GM18520 (cell line): Measurements from ENCODE around the gene TLX2.
A peak's percentile ranks its signal among the peaks of the same experiment; 100 is the strongest.

Experiments
- ATAC-seq: cut with Tn5 transposase; IDR thresholded peaks from one replicate; pipeline ENCODE4 v1.9.1; 2021; ENCODE audit not compliant: unreplicated experiment

Gene TLX2

DNA sequence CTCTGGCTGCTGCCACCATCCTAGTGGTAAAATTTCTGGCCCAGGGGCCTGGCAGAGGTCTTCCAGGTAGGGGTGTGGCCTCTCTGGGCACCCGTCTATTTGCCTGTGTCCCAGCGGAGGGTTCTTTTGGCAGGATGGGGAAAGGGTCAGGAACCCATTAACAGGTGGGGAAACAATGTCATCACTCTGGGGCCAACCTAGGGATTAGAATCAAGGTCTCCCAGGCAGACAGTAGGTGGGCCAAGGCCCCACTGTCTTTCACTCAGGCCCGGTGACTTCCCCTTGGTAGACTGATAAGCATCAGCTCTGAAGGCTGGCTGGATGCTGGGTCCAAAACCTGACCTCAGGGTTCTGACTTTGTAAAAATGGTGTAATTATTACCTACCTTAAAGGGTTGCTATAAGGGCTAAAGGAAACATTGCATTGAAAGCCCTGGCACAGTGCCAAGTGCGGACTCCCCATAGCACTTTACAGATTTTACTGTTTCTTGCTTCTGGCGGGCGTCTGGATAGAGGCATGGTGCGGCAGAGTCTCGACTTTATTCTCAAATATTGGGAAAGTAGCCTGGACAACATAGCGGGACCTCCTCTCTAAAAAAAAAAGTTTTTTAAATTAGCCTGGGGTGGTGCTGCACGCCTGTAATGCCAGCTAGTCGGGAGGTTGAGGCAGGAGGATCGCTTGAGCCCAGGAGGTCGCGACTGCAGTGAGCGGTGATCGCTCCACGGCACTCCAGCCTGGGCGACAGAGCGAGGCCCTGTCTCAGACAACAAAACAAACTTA, 17.1 kb upstream of the TLX2 start:
- no peak for ATAC-seq

DNA sequence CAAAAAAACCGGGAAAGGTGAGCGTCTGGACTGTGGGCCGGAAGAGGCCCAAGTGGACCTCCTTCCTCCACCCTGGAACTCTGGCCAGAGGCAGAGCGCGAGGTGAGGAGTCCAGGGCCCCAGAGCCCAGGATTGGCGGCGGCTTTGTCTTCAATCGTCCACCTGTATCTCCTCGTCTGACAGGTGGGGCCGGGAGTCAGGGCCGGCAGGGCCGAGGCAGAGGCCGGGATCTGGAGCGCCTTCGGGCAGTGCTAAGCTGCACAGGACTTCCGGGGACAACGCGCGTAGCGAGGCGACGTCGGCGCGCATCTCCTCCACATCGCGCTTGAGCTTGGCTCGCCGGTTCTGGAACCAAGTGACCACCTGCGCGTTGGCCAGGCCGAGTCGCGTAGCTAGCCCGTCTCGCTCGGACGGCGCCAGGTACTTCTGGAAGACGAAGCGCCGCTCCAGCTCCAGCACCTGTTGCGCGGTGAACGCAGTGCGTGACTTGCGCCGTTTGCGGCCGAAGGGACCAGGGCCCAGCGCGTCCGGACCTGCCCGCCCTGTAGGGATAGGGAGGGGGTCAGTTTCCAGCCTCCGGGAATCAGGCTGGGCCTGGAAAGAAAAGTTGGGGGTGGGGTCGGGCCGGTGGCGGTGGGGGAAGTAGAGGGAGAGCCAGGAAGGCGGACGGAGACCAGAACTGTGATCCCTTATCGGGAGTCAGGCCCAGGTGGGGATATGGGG, 16.3 kb upstream of the TLX2 start:
- ATAC-seq = no peak

DNA sequence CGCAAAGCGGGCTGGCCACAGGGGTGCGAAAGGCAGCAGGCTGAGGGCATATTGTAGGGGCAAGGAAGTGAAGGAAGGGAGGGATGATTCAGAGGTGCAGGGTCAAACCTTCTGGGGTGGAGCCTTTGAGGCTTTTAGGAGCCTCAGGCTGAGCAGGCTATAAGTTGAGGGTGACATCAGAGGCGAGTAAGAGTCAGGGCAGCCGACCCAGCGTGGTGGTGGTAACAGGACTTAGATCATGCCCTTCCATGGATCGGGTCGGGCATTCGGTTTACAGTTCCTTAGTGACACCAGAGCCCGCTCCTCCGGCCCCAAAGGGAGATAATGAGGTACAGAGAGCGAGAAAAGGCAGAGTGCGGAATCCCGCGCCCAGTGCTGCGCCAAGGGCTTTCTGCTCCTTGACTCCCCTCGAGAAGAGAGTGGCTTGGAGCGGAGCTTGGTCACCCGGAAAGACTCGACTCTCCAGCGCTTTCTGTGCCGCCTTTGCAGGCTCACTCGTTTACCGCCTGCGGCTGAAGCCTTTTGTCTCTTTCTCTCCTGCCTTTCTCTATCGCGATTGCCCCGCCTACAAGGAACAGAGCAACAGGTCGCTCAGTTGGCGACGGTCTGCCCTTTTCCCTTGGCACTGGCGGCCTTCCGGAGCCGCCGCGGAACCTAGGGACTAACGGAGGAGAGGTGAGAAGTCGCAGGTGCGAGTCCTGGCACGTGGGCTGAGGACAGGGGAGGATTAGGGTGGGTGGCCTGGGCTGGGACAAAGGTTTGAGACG, 15.6 kb upstream of the TLX2 start:
- no peak for ATAC-seq

DNA sequence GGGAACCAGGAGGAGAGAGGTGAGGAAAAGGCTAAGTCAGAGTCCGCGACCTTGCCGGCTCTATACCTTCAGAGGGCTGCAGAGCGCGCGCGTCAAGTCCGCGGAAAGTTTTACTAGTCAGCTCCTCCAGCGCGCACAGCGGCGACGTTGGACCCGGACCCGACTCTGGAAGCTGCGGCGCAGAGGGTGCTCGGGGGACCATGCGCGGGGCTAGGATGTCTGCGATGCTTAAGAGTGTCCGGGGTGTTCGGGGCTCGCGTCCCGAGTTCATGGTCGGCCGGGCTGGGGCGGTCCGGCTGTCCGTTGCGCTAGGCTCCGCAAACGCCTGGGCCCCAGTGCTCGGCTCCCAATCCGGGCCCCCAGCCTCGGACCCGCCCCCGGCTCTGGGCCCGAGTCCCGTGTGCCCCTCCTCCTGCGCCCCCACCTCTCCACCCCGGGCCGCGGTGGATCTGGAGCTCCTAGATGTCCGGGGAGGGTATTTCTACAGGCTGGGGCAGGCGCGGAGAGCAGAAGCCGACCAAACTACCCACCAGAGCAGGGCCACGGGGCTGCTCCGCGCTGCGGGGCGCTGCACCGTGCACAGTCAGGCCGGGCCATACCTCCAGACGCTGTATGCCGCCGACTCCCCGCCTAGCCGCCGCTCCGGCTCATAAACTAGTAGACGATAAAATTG, 14.8 kb upstream of the TLX2 start, which contains the start of gene LBX2:
LBX2 (minus strand) TSS at position 337 of the 673 bp plus-strand sequence; CDS start at position 271, 66 bp downstream.
- no peak for ATAC-seq

DNA sequence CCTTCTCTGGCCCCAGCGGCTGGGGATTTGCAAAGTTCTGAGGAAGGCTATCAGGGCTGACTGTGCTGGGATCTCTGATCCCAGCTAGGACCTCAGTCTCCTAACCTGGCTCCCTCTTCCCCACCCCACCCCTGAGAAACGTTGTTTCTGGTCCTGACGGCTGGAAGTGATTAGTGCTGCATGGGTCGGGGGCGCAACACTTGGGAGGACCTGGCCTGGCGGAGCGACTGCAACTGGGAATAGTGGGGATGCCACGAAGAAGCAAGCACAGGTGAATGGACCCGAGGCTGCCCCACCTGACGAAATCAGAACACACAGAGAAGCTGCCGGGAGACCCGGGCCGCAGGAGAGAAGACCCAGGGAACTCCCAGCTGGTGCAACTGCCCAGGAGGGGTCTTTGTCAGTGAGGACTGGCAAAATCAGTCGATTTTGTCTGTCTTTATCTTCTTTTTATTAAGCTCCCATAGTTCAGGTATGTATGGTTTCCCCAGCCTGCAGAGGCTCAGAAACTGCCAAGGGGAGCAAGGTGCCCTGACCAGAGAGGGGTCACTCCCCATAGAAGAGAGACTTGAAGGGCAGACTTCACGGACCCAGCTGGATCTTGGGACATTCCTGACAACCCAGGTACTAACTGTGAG, 14.2 kb upstream of the TLX2 start:
- ATAC-seq = no peak

DNA sequence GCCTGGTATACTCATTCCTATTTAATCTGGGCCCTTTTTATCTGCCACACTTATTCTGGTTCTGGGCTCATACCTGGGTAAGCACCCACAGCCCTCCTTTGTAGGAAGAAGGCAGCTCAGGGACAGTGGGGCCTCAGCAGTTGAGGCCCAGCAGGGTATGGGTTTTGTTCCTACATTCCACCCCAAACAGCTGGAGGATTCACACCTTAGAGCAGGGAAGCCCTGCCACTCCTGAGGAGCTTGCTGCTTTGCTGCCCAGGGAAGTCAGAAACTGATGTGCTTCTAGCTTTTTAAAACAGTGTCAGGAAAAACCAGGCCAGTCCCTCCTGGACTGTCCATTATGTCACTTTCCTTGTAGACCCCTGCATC, 13.7 kb upstream of the TLX2 start:
- ATAC-seq = no peak

DNA sequence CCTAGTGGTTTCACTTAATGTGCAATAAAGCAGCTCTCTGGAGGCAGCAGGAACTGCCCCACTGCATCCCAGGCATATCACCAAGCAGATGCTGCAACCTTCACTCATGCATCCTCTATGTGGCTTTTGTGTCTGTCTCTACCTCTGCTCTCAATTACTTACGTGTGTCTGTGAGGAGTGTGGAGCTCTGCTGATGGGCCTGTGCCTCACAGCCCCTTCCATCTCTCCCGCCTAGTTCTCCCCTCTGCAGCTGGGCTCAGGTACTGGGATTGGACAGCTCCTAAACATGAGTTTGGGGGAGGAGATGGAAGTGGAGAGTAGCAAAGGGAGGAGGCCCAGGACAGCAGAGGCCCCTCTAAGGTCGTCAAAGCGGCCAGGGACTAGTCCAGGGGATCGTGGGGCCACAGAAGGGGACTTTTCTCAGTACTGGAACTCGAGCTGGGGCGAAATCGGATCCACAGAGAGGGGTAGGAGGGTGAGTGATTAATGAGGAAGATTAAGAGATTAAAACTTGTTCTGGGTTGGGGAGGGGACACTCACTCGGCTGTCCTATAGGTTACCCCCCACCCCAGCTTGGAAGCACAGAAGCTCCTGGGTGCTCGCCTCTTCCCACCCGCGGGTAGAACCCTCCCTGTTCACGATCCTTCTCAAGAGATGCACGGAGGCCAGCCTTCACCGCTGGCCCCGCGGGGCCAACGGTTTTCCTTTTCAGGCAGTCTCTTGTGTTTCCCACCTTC, 12.7 kb upstream of the TLX2 start:
- ATAC-seq = no peak

DNA sequence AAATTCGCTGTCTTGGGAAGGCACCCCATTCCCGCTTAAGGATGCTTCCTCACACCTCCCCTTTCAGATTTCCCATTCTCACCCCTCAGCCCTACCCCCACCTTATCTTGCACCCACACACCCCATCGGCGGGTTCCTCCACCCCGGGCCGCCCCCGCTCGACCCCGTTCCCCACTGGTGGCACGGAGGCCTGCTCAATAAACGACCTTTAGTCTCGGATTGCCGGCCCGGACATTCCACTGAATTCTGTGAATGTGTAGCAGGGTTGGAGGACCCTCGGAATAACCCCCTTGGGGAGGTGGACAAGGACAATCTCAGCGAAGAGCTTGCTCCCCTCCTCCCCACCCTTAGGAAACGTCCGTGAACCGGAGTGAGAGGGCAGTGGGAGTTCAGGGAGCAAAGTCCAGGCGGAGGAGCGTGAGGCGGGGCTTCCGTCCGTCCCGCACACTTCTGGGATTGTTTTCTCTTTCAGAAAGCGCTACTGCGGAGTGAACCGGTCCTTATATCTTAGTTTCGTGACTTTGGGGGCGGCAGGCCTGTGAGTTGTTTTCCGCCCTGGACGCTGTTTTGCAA, 12.0 kb upstream of the TLX2 start:
- no peak for ATAC-seq

DNA sequence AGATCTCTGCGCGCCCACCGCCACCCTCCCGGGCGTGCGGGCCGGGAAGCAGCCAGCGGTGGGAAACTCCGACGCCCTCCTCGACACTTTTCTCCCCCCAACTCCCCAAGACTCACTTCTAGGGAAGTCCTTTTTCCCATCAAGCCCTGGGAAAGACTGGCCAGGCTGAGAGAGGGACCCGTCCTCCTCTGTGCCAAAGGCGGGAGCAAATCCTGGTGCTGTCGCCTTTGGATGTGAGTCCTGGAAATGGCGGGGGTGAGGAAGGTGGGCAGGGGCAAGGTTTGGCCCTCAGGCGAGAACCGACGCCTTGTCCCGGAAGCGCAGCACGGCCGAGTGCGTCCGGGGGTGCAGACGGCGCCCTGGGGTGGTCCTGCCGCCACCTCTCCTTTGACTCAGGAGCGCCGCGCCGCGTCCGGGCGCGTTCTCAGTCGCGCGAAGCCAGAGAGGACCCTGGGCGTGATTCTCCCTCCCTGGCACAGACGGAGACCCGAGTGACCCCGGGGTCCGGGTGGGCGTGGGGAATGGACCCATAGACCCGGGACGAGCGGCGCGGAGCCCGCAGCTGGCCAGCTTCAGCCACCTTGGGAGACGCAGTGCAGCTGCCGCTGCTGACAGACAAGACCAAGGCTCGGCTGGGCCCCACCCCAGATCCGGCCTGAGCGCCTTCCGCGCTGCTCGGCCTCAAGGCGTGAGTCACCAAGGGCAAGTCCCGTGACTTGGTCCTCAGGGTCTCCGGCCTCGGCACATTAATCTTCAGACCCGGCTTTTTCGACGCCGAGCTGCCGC, 11.3 kb upstream of the TLX2 start:
- peak; percentile 37 for ATAC-seq

DNA sequence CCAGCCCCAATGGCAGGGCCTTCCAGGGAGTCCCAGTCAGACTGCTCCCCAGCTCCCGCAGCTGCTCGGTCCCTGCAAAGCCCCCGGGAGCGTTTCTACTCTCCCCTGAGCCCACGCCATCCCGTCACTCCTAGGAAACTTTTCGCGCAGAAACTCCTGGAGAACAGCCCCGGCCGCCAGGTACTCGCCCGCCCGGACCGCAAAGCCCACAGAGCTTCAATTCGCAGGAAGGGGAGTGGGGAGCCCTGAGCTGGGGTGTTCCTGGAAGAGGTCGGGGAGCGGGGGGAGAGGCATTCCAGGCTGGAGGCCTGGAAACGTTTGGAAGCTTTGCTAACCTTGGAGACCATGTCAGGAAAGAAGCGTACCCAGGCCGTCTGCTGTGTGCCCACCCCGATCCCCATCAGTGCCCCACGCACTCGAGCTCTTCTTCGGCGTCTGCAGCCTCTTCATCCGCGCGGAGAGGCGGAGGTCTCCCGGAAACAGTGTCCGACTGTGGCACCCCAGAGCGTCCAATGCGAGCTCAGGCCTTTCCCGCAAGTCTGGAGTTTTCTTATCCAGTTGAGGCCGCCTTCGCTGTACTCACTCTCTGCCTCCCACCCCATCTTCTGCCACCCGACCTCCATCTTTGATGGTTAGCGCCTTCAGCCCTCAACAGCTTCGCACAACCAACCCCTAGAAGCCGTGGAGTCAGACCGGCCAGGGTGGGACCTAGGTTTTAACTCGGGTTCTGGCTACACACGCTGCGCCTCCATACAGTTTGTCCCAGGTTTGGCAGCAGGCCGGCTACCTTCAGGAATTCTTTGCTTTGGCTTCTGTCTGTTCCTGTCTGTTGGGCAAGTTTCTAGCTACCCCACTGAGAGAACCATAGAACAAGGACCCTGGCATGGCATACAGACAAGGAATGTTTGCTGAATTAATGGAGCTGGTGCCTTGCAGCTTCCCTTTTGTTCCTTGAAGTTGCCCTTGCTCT, 10.5 kb upstream of the TLX2 start:
- no peak for ATAC-seq

DNA sequence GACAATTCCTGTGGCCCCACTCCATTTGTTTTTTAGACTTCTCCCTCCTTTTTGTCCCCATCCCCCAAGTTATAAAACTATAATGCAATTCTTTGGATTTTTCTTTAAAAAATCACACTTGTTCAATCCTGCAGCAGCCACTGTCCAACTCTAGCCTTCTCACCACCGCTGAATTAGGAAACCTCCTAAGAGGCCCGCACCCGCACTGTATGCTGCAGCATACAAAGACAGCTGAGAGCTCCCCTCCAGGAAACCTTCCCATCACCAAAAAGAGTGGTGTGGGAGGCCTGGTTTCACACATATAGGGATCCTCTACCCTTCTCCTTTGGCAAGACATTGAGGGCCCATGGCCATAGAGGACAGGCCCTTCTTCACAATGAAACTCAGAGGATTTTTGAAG, 9.7 kb upstream of the TLX2 start:
- ATAC-seq = no peak

DNA sequence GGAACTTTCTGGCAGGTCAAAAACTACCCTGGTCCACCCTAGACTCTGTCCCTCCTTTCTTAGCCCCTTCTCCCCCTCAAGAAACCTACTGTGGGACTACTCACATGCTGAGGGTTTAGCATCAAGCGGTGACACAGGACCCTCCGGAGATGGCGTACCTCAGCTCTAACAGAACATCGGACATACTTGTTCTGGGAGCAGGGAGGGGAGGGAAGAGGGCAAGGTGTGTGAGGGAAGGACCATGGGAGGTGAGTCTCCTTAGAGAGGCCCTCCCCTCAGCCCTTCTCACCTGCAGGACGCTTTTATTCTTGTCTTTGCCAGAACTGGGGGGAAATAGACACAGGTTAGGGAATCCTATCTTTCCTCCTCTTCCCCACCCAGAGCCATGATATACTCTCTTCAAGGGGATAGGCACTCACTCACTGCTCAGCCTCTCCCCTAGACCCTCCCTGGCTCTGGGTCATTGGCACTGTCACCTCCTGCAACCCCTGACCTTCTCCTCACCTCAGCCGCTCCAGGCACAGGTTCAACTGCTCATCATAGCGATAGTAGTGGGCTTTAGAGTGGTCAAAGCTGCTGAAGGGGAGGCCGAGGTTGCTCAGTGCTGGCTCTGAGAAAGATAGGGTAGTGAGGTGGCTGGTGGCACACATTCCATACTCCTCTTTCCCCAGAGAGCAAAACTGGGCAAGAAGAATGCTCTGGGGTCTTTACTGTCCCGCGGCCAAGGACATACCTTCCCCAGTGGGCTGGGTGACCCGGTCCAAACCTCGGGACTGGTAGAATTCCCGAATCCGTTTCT, 8.6 kb upstream of the TLX2 start:
- ATAC-seq = no peak

DNA sequence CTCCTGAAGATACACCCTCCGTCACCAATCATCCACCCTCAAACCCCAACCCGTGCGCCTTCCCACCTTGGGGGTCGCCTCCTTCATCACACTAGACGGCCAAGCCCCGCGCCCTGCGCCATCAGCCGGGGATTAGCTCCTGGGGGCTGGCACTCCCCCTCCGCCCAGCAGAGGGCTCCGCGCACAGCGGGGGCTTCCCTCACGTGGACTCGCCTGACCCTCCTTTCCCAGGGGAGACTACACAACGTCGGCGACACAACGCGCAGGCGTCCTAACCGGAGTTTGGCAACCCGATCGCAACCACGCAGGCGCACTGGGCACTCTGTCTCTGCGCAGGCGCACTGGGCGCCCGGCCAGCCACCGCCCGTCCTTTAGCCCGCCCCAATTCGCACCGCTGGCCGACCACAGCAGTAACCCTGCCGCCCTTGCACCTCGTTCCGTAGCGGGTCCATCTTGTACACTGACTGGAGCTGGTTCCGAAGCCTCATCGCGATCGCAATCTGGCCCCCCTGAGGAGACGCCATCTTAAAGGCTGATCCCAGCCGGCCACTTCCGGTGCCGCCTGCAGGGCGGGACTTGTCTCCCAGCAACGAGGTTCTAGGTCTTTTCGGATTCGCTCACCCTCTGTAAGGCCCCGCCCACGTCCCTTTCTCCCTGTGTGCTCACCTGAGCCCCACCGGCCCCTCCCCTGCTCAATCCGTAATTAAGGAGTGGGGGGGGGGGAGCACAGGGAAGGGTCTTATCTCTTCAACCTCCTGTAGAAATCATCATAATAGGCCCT, 6.9 kb upstream of the TLX2 start, which contains the start of gene PCGF1:
PCGF1 (minus strand) TSS at position 551 of the 781 bp plus-strand sequence; CDS start at position 524, 27 bp downstream.
- ATAC-seq = peak; percentile 78

DNA sequence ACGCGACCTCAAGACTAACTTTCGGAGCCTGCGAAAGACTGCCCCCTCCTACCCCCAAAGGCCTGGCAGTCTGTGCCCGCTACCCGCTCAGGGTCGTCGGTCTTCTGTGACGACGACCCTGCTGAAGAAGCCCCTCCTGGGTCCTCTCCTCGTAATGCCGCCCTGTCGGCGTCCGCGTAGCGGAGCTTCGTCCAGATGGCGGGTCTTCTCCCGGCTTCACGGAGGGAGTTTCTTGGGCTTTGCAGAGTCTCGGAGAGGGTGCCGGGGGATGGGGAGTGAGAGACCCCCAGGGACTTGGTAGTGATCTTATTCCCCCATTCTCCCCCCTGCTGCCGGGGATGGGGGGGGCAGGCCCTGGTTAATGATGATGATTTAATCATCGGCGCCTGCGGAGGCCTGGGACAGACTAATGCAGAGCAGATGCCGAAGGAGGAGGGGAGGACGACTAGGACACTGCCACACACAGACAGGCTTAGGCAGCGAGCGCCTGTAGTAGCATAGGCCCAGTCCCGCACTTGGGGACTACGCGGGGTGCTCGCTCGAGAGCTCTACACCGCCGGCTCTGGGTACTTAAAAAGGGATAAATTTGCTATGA, 6.2 kb upstream of the TLX2 start:
- ATAC-seq = no peak

DNA sequence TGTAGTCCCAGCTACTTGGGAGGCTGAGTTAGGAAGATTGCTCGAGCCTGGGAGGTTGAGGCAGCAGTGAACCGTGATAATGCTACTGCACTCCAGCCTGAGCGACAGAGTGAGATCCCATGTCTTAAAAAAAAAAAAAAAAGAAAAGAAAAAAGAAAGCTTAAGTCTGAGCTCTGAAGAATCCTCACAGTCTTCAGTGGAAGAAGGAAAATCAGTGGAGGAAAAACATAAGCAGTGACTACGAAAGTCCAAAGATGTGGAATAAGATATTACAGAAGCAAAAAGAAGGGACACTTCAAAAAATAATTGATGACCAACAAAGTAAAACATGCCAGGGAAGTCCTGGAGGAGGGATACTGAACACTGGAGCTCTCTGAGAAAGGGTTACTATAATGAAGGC, 4.0 kb upstream of the TLX2 start:
- ATAC-seq = no peak
